Measurements from ENCODE around the gene BAK1.
"Not testable (repeated sequence)": the region's sequence is repeated elsewhere in the genome, so short reads cannot be mapped to it uniquely, and the experiment has no call there.

Gene BAK1

DNA sequence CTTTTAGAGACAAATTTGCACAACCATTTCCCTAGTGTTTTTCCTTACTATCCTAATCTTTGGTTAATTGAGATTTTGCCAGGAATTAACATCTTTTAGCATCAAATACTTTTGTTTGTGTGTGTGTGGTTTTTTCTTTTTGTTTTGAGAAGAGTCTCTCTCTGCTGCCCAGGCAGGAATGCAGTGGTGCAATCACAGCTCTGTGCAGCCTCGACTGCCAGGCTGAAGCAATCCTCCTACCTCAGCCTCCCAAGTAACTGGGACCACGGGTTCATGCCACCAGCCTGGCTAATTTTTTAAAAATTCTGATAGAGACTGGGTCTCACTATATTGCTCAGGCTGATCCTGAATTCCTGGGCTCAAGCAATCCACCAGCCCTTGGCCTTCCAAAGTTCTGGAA is 28.5 kb downstream of the BAK1 start:
- no peak for DNase-seq (ENCODE audit: low read depth)

DNA sequence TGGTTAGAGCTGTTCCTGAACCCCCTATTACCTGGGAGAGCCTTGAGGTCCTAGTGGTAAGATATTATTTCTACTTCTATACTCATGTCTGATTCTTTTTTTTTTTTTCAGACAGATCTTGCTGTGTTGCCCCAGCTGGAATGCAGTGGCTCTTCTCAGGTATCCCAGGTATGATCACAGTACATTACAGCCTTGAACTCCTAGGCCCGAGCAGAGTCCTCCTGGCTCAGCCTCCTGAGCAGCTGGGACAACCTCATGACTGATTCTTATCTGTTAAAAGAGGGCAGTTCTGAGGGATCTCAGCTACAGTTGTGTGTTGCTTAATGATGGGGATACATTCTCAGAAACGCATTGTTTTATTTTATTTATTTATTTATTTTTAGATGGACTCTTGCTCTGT is 30.2 kb downstream of the BAK1 start:
- DNase-seq (ENCODE audit: low read depth), result no peak

DNA sequence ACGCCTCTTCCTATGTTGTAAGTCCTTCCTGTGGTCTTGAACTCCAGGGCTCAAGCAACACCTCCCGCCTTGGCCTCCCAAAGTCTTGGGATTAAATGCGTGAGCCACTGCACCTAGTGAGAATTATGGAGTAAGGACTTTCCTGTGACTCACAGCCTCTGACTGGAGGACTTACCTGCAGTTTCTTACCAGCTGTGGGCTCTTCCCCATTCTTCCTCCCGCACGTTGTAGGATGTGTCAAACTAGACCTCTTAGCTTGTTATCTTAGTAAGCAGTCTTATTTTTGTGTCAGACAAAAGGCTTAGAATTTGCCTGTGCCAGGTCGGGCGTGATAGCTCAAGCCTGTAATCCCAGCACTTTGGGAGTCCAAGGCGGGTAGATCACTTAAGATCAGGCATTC is 30.9 kb downstream of the BAK1 start:
- DNase-seq (ENCODE audit: low read depth), result no peak

DNA sequence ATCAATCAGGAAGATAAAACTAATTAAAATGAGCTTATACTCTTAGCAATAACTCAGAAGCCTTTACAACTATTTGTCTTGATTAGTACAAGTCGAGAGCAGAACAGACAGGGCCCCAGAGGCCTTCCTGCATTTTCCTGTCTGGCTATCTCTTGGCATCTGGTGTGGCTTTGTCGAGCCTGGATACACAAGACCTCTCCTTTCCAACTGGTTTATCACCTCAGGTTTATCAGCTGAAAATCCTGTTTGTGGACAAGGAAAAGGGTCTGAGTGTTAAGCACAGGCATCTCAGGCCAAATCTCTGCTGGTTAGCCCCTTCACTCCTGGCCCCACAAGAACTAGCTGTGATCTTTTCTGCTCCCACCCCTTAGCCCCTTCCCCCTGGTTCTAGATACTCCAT is 32.6 kb downstream of the BAK1 start:
- DNase-seq (ENCODE audit: low read depth), result no peak

- no peak for DNase-seq (ENCODE audit: low read depth)
Measured at GRCh38 chr6:33546766-33547165, 33.3 kb downstream of the BAK1 start.

DNA sequence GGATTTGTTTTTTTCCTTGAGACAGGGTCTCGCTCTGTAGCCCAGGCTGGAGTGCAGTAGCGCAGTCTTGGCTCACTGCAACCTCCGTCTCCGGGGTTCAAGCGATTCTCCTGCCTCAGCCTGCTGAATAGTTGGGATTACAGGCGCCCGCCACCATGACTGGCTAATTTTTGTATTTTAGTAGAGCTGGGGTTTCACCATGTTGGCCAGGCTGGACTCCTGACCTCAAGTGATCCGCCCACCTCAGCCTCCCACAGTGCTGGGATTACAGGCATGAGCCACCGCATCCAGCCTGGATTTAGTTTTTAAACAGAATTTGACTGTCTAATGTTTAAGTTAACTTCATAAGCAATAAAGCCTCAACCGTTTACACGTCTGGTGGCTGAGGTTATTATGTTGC is 34.8 kb downstream of the BAK1 start:
- not testable (repeated sequence) for DNase-seq (ENCODE audit: low read depth)

DNA sequence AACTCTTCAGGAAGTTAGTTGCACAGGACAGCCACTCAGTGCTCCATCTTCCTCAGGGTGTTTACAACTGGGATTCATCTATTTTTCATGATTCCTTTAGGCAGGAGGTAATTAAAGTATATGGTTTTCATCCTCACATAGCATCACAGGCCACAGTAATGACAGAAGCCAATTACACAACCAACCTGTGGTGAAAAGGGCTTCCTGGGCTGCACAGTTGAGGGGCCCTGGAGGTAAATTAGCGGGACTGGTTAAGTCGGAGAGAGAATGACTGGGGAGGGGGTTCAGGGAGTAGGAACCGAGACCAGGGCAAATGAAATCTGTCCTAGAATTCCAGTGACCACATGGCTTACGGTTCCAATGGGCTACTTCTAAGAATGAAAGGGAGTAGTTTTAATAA is 37.0 kb downstream of the BAK1 start:
- no peak for DNase-seq (ENCODE audit: low read depth)

- DNase-seq (ENCODE audit: low read depth), result no peak
Measured at GRCh38 chr6:33540768-33541167, 39.3 kb downstream of the BAK1 start.

DNA sequence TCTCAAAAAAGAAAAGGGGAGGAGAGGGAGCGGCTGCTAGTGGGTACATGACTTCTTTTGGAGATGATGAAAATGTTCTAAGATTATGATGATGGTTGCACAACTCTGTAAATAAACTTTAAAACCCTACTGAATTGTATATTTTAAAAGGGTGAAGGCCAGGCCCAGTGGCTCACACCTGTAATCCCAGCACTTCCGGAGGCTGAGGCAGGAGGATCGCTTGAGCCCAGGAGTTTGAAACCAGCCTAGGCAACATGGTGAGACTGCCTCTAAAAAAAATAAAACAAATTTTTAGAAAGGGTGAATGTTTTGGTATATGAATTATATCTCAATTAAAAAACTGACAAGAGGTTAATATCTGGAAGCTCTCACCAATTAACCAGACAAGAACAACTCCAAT is 45.4 kb downstream of the BAK1 start:
- DNase-seq (ENCODE audit: low read depth), result no peak

DNA sequence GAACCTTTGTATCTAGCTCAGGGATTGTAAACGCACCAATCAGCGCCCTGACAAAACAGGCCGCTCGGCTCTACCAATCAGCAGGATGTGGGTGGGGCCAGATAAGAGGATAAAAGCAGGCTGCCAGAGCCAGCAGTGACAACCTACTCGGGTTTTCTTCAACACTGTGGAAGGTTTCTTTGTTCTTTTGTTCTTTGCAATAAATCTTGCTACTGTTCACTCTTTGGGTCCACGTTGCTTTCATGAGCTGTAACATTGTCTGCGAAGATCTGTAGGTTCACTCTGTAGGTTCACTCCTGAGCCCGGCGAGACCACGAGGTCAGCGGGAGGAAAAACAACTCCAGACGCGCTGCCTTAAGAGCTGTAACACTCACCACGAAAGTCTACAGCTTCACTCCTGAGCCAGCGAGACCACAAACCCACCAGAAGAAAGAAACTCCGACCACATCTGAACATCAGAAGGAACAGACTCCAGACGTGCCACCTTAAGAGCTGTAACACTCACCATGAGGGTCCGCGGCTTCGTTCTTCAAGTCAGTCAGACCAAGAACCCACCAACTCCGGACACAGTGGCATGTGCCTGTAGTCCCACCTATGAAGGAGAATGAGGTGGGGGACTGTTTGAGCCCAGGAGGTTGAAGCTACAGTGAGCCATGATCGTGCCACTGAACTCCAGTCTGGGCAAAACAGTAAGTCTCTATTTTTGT is 46.8 kb downstream of the BAK1 start:
- not testable (repeated sequence) for DNase-seq (ENCODE audit: low read depth)

GRCh38 chr6:33532431-33532830 is 47.6 kb downstream of the BAK1 start:
- DNase-seq (ENCODE audit: low read depth), result not testable (repeated sequence)

DNA sequence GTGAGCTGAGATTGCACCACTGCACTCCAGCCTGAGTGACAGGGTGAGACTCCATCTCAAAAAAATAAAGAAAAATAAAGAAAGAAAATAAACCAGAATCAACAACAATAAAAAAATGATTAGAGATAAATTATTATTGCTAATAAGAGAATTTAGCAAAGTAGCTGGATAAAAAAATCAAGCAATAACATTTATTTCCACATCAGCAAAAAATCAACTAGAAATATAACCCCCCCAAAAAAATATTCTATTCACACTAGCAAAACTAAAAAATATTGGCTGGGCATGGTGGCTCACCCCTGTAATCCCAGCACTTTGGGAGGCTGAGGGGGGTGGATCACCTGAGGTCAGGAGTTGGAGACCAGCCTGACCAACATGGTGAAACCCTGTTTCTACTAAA is 49.5 kb downstream of the BAK1 start:
- DNase-seq (ENCODE audit: low read depth), result not testable (repeated sequence)

Measured in GM04503 (cell line).